ENCODE measurements around the gene ERCC6L.

DNA sequence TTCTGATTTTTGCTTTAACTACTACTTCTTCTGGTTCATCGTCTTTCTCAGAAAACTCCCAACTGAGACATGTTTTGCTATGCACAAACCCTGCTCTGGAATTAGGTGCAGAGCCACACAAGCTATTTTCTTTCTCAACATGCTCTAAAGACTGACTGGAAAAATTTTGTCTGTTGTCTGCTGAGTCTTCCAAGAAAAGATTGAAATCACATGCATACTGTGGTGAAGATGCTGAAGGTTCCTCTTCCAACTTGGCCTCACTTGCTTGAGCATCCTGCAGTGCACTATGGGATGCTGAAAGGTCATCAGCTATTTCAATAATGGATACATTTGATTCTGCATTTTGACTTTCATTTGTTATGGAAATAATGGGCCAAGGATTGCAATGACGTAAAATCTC, 33.1 kb downstream of the ERCC6L start:
- TF ChIP-seq, protein P1, sequence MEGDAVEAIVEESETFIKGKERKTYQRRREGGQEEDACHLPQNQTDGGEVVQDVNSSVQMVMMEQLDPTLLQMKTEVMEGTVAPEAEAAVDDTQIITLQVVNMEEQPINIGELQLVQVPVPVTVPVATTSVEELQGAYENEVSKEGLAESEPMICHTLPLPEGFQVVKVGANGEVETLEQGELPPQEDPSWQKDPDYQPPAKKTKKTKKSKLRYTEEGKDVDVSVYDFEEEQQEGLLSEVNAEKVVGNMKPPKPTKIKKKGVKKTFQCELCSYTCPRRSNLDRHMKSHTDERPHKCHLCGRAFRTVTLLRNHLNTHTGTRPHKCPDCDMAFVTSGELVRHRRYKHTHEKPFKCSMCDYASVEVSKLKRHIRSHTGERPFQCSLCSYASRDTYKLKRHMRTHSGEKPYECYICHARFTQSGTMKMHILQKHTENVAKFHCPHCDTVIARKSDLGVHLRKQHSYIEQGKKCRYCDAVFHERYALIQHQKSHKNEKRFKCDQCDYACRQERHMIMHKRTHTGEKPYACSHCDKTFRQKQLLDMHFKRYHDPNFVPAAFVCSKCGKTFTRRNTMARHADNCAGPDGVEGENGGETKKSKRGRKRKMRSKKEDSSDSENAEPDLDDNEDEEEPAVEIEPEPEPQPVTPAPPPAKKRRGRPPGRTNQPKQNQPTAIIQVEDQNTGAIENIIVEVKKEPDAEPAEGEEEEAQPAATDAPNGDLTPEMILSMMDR (IDR thresholded peaks at IDR 0.05; ENCODE audit: low read depth, low read length, poor library complexity, severe bottlenecking), result no peak
- TF ChIP-seq EZH2phosphoT487 (IDR thresholded peaks at IDR 0.05; ENCODE audit: borderline replicate concordance, low read length), result no peak

Measured in DOHH2 (cell line).